ENCODE data around the gene SH3RF3. TPM values are rescaled to one million over a fixed set of nuclear protein-coding genes. Genes with fewer than 3 reads are reported as not detected.

Gene SH3RF3
- polyA plus RNA-seq, 1 donor = 5.0 TPM

GRCh38 chr2:109340381-109340780 is 211.4 kb downstream of the SH3RF3 start:
- DNase-seq = no peak

DNA sequence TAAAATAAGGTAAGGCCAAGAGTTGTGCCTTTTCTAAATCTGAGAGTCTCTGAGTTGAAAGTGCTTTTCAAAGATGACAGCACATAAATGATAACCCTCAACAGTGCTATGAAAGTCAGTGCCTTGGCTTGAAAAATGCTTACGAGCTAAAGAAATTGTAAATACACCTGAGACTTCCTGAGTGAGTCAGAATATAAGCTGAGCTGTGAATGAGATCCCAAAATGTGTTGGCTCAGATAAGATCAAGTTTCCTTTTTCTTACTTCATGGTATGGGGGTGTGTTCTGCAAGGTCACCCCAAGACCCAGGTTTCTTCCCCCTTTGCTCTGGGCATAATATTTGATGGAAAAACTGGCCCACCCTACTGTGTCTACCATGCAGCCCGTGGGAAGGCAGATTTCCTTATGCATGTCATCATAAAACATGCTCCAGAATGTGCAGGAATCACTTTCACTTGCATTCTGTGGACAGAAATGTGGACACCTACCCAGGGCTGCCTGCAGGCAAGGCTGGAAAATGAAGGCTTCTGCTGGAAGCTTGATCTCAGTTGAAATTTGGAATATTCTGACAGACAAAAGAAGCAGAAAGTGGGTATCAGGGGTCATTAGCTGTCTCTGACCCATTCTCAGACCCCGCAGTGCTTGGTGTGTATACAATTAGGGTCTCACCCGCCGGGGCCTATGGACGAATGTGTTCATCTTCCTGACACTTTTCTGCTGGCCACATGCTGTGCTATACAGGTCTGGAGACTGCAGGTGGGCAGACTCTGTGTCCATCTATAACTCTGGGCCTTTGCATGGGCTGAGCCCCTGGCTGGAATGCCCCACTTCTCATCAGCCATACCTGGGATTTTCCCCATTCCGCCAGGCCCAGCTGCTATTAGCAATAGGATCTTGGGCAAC is 212.6 kb downstream of the SH3RF3 start:
- no peak for DNase-seq

DNA sequence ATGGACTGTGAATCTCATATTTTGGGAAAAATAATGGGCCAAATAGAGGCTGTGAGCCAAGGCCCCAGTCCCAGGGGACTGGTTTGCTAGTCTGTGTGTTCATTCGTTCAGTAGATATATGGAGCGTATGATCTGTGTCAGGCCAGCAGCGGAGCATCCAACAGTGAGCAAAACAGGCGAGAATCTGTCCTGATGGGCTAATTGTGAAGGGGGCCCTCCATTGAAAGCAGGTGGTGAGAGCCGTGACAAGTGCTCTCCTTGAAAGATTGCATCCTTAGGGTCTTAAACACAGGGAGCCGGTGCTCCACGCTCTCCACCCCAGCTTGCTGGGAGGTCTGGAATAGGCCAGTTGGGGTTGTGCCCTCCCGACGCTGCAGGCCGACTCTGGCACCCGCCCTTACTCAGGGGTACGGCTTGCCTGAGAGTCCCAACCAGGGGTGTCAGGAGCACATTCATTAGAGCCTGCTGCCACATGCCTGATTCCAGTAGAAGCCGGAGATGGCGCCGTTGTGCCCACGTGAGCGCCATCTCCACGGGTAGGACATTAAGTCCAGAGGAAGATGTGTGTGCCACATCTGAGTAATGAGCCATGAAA is 213.3 kb downstream of the SH3RF3 start:
- no peak for DNase-seq

DNA sequence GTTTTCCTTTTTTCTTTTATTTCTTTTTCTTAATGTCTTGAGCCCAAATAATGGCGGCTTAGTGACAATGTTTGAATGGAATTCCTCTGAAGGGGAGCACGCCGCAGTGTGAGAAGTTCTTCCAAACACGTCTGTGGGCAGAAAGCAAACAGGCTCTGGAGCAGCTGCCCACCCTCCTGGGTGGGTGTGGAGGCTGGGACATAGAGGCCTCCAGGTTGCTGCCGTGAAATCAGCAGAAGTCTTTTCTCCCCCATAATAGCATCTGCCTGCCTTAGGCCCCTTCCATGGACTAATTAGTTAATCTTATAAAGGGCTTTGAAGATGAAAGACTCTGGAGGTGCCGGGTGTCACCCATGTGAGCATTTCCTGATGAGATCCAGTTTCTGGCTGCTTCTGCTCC is 213.9 kb downstream of the SH3RF3 start:
- DNase-seq = no peak

DNA sequence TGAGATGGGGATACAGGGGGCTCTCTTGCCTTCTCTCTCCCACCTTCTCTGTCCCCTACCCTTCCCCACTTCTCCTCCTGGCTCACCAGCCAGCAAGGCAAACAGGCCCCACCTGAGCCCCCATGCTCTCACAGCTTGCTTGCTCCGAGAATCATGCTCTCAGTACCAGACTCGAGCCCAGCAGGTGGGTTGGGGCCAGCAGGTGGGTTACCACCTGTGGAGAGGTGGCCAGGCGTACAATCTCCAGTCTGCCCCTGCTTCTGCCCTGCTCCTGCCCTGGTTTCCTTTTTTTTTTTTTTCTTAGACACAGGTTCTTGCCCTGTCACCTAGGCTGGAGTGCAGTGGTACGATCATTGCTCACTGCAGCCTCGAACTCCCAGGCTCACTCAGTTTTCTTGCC is 214.5 kb downstream of the SH3RF3 start:
- DNase-seq = no peak

DNA sequence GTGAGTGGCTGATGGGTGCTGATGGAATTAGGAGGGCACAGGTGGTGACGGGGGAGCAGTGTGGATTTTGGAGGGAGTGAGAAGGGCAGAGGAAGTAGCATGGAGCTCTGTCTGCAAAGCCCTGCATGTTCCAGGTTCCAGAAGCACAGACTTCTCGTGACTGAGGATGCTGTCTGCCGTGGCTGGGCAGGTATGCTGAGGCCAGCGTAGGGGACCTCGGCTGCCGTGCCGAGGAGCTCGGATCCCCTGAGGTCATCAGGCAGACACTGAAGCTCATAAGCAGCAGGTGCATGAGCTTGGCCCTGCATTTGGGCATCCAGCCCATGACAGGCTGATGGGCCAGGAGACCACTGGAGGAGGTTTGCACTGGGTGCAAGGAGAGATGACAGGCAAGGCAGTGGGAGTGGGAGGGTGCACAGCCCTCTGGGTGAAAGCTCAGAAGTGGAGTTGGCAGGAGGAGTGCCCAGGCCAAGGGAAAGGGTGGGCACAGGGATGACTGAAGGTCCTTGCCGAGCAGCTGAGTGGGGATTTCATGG is 215.3 kb downstream of the SH3RF3 start:
- no peak for DNase-seq

DNA sequence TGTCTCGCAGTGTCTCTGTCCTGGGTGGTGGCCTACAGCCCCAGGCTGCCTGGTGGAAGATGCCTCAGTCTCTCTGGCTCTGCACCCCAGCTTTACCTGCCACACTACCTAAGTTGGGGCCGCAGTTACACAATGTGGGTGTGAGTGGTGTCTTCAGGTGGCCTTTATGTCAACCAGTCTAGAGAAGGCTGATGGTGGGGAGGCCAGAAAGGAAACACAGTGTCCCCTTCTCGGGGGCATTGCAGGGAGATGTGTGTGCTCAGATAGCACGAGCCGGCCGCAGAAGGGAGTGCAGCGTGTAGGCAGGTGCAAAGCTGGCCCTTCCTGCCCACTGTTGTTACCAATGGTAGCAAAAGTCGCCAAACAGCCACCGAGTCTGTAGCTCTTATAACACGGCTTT is 216.1 kb downstream of the SH3RF3 start:
- DNase-seq = no peak

DNA sequence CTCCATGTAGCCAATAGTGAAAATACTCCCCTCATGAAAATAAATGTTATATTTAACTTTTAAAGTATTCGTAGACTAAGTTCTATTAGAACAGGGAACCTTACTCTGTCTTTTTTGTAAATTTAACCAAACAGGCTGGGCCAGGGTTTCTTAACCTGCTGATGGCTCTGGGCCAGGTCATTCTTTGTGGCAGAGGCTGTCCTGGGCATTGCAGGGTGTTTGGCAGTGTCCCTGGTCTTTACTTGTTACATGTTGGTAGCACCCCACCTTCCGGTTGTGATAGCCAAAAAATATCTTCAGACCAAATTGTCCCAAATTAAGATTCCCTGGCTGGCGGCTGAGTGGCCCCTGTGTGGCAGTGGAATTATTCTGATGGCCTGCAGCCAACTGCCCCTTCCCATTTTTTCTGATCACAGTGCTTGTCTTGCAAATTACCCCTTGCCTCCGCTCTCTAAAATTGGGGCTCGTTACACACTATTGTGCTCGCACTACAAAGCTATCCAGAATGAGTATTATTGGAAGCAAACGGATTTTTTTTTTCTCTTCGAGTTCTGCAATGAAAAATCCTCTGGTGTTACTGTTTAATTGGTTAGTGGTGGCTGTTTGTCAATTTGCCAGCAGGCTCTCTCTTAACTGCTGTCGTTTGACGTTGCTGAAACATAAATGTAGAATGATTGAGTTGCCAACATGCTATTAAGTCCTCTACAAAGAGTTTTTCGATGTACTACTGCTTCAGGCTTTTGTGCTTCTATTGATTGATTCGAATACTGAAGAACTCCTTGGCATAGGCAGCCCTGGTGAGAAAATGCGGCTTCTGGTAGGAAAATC is 216.9 kb downstream of the SH3RF3 start:
- DNase-seq = no peak

DNA sequence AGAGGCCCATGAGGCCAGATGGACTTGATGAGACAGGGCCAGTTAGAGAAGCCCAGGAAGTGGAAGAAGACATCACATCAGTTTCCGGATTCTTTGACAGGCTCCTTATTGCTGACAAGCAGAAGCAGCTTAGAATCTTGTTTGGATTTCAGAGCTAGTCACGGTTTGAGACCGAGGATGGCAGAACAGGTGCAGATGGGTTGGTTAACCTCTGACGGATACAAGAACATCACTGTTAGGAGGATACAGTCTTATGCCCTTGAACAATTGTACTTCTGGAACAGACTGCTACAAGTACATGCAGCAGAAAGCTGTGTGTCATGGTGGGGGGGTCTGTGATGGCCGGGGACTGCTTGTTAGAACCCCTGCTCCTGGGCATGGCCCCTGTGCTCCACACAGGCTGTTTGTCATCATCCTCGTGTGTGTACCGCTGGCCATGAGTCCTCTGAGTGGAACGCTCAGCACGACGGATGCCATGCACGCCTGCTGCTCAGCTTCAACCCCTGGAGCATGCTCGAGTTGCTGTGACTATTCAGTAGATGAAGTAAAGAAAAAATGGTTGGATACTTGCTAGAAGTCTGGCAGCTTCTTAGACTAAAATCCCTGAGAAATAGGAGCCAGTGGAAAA is 217.7 kb downstream of the SH3RF3 start:
- DNase-seq = no peak

DNA sequence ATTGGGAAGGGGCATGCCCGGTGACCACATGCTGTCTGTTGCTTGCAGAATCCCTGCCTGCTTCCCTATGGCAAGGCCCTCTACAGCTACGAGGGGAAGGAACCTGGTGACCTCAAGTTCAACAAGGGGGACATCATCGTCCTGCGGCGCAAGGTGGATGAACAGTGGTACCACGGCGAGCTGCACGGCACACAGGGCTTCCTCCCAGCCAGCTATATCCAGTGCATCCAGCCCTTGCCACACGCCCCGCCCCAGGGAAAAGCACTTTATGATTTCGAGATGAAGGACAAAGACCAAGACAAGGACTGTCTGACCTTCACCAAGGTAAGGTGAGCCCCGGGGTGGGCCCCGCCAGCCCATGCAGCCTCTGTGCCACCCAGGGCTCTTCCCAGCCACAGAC is 218.6 kb downstream of the SH3RF3 start:
- DNase-seq = no peak

- DNase-seq = no peak
Observed at GRCh38 chr2:109348190-109348589, 219.2 kb downstream of the SH3RF3 start.

DNA sequence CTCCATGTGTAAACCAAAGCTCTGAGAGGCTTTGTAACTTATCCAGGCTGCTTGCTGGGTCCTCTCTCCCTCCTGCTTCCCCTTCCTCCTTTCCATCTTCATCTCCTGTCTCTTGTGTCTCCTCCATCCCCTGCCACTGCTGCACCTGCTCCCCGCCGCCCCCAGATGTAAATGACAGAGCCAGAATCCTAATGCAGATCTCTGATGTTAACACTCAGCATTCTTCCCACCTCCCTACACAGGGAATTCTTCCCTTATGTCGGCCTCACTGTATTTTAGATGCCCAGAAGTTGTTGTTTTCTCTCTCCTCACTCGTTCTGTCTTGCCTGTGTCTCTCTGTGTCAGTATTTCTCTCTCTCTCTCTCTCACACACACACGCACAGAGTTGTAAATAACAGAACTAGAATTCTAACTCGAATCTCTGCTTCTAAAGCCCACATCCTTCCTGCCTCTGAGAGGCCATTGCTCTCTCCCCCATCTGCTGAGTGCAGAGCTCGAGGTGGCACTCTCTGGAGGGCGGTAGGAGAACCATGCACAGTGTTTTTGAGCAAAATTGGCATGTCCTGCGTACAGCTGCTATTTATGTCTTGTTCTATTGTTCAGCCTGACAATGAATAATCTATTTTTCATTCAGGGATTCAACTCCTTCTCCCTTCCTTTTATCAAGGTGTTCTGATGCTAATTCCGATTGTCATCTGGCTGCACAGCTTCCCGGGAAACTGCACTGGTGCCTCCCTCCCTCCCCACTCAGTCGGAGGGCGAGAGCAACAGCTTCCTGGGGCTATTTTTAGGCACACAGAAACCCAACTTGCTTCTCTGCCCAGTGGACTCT is 219.9 kb downstream of the SH3RF3 start:
- DNase-seq = no peak

GRCh38 chr2:109349503-109350465 is 220.8 kb downstream of the SH3RF3 start:
- DNase-seq = no peak

- no peak for DNase-seq
Observed at GRCh38 chr2:109350526-109350925, 221.5 kb downstream of the SH3RF3 start.

GRCh38 chr2:109351164-109351756 is 222.3 kb downstream of the SH3RF3 start:
- no peak for DNase-seq

GRCh38 chr2:109352056-109352897 is 223.3 kb downstream of the SH3RF3 start:
- no peak for DNase-seq

DNA sequence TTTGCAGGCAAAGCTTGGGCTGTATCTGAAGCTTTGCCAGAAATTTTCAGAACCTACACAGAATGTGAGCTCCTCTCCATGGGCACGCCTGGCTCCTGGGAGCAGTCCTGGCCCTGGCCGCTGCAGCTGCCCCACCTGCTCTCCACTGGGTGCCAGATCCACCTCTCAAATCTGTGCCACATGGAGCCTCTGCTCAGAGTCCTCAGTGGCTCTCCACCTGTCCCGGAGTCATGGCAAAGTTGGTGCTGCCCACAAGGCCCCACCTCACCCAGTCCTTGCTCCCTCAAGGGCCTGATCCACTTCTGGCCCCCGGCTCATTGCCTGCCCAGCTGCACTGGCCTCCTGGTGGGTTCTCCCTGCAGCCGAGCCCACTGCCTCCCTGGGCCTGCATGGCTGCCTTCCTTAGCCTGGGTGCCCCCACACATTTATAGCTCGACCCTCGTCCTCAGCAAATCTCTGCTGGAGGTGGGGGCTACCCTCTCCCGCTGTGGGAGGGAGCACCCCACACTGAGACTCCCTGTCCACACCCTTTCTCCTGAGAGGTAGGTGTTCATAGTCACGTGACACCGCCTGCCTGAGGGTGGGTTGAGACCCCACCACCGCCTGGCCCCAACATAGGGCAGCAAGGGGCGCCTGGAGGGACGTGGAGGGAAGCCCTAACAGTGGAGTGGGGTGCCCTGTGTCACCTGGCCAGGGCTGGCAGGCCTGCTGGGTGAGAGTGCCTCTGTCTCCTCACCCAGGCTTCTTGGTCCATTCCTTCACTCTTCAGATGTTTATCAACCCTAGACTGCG is 224.1 kb downstream of the SH3RF3 start:
- no peak for DNase-seq

Data from hindlimb muscle (tissue), 1 donor.